Neural progenitor cell (in vitro differentiated cells): Measurements from ENCODE around the gene ALK.

Experiments
- EZH2phosphoT487 ChIP-seq: fragments of 200-600 bp; sonication (generic); IDR thresholded peaks from 2 replicates; pipeline ENCODE4 v1.6.1; 2017; ENCODE audit warnings: antibody characterized with exemption
- TF ChIP-seq, protein P1 (sequence below): fragments of 200-600 bp; sonication (generic); IDR thresholded peaks from 2 replicates; pipeline ENCODE4 v1.5.1; 2017; ENCODE audit warnings: antibody characterized with exemption, mild to moderate bottlenecking

DNA sequence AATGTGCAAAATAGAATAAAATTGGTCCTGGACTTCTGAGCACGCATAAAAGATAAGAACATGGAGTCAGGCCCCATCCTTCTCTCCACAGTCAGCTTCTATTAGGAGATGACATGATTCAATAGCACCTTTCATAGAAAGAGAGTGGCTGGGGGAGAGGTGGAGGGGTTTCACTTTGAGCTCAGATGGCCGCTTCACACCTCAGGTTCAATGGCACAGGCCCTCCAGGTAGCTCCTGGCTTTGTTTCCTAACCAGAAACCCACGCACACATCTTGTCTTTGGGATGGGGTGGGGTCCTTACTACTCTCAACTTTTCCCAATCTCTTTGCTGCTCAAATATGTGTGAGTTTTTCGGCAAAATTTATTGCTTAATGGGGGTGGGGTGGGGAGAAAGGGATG is 473.9 kb downstream of the ALK start:
- TF ChIP-seq EZH2phosphoT487: no peak
- TF ChIP-seq, protein P1, sequence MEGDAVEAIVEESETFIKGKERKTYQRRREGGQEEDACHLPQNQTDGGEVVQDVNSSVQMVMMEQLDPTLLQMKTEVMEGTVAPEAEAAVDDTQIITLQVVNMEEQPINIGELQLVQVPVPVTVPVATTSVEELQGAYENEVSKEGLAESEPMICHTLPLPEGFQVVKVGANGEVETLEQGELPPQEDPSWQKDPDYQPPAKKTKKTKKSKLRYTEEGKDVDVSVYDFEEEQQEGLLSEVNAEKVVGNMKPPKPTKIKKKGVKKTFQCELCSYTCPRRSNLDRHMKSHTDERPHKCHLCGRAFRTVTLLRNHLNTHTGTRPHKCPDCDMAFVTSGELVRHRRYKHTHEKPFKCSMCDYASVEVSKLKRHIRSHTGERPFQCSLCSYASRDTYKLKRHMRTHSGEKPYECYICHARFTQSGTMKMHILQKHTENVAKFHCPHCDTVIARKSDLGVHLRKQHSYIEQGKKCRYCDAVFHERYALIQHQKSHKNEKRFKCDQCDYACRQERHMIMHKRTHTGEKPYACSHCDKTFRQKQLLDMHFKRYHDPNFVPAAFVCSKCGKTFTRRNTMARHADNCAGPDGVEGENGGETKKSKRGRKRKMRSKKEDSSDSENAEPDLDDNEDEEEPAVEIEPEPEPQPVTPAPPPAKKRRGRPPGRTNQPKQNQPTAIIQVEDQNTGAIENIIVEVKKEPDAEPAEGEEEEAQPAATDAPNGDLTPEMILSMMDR: no peak
